CD4-positive, alpha-beta T cell treated with Interleukin-6 for 4 hours (primary cell): ENCODE measurements around the gene SPAG7.
A peak's percentile ranks its signal among the peaks of the same experiment; 100 is the strongest.

Source experiments
- DNase-seq: peaks from one replicate; pipeline ENCODE4 v3.0.0-alpha.2; 2020; ENCODE audit warnings: mixed read lengths

Gene SPAG7

DNA sequence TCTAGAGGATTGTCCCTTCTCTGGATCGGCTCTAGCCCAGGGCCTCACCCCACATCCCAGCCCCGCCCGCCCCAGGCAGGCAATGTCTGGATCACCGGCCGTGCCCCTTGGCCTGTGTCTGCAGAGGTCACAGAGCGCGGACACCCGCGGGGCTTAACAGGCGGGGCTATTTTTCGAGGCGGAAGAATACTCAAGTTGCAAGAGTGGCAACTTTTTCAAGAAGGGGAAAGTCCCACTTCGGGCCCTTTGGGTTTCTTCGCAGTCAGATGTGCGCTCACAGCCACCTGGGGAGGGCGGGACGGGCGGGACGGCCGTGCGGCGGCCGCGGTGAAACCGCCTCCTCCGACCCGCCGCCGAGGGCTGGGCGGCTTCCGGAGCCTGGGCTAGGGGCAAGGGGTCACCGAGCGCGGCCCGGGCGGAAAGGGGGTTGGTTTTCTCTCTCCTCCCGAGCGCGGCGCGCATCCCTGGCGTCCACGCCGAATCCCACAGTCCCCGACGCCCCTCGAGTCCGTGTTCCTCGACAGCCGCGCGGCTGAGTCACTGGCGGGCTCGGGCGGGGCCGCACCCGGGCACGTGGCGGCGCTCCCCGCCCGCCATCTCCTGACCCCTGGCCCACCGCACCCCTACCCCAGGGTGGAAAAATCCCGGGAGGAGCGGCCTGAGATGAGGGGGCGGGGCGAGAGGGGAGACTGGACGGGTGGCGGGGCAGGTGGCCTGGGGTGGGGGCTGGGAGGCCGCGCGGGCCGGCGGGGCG, 18.1 kb downstream of the SPAG7 start:
- DNase-seq = peak; percentile 77

DNA sequence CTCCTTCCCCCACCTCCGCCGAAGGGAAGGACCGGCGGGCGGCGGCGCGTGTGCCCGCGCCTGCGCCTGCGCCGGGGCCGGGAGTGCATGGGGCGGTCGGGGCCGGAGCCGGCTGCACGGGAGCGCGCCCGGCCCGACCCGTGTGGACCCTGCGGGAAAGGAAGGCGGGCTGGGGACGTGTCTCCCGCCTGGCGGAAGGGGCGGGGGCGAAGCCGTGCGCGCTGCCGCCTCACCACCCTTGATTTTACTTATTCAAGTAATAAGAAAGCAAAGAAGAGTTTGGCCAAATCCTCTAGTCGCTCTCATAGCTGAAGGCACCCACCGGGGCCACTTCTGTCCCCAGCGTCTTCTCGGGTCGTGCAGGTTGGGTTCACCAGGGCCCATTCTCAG, 18.7 kb downstream of the SPAG7 start:
- peak; percentile 79 for DNase-seq

GRCh38 chr17:4948166-4948930, 19.3 kb downstream of the SPAG7 start, which contains the start of gene PFN1:
PFN1 (minus strand) TSS chr17:4948530; CDS start chr17:4948394, 136 bp downstream.
- DNase-seq = peak; percentile 96

DNA sequence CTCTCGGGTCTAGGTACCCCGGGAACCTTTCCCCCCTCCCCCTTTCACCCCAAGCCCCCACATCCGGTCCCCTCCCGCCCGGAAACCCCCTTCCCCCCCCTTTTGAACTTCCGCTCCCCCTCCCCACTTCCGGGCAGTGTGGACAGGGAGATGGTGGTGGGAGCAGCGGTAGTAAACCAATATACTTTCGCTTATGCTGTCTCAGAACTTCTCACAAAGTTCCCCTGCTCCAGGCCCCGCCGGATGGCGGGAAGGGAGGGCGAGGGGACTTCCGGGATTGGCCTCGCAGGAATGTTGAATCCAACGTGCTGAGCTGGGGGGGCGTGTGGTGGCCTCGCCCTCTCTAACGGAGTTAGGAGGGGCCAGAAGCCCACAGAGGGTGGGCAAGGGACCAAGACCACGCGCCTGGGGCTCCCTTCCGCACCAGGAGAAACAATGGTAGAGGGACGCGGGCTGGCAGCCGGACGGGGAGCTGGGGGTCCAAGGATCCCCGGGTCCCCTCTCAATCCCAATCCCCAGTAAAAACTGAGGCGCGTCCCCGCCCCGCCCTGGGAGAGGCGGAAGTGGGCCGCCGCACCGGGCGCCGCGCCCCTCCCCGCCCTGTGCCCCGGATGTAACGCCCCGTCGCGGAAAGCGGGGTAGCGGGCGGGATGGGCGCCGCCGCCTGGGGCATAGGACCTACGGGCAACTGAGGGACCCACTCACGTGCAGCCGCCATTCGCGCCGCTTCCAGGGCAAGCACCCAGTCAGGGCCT, 20.0 kb downstream of the SPAG7 start:
- DNase-seq = peak; percentile 77

GRCh38 chr17:4947010-4947410, 20.6 kb downstream of the SPAG7 start:
- no peak for DNase-seq

- DNase-seq = no peak
These were observed 21.2 kb downstream of the SPAG7 start for GRCh38 chr17:4946312-4946976.

DNA sequence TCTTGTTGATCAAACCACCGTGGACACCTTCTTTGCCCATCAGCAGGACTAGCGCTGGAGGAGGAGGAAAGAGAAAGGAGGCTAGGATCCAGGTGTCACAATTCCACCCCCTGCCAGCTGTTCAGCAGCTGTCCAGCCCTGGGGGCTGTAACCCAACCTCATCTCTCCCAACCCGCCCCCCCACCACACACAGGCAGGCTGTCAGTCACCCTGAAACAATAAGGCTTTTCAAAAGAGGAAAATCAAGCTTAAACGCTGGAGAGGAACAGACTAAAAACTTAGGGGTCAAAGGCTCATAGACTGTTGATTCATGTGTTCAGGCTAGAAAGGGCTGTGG, 21.7 kb downstream of the SPAG7 start:
- no peak for DNase-seq

GRCh38 chr17:4945176-4945943, 22.3 kb downstream of the SPAG7 start:
- DNase-seq = peak; percentile 86

GRCh38 chr17:4944554-4945175, 23.0 kb downstream of the SPAG7 start:
- peak; percentile 13 for DNase-seq

- DNase-seq = peak; percentile 69
These were observed 23.5 kb downstream of the SPAG7 start for GRCh38 chr17:4944163-4944553.

DNA sequence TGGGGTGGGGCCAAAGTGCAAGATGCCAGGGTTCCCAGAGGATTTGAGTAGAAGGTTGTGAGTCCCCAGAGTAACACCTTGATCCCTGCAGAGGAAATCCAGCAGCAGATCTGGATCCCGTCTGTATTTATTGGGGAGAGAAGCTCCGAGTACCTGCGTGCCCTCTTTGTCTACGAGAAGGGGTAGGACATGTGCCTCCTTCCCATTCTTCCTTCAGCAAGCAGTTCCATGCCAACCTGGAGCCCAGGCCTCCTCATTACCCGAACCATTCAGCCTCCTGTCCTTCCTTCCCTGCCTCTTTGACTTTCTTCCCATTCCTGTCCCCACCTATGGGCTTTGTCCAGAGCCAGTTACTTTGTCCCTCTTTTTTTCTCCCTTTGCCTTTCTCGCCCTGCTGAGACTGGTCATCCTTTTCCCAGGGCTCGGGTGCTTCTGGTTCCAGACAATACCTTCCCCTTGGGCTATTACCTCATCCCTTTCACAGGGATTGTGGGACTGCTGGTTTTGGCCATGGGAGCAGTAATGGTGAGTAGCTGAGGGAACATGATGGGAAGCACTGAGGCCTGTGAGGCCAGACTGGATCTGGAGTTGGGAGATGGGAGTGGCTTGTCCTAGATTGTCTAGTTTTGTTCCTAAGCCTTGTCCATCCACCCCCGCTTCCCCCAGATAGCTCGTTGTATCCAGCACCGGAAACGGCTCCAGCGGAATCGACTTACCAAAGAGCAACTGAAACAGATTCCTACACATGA, 24.7 kb downstream of the SPAG7 start:
- no peak for DNase-seq

DNA sequence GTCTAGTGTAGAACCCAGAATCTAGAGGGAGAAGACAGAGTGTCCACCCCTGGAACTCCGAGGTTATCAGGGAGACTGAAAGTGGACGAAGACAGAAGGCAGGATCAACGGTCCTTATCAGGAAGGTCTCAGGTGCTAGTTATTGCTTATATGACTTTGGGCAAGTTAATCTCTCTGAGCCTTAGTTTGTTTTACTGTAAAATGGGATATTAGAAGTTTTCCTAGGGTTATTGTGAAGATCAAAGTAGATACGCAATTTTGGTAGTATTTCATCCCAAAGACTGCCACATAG, 26.4 kb downstream of the SPAG7 start:
- DNase-seq = no peak

- peak; percentile 64 for DNase-seq
These were observed 26.9 kb downstream of the SPAG7 start for GRCh38 chr17:4940555-4941318.

DNA sequence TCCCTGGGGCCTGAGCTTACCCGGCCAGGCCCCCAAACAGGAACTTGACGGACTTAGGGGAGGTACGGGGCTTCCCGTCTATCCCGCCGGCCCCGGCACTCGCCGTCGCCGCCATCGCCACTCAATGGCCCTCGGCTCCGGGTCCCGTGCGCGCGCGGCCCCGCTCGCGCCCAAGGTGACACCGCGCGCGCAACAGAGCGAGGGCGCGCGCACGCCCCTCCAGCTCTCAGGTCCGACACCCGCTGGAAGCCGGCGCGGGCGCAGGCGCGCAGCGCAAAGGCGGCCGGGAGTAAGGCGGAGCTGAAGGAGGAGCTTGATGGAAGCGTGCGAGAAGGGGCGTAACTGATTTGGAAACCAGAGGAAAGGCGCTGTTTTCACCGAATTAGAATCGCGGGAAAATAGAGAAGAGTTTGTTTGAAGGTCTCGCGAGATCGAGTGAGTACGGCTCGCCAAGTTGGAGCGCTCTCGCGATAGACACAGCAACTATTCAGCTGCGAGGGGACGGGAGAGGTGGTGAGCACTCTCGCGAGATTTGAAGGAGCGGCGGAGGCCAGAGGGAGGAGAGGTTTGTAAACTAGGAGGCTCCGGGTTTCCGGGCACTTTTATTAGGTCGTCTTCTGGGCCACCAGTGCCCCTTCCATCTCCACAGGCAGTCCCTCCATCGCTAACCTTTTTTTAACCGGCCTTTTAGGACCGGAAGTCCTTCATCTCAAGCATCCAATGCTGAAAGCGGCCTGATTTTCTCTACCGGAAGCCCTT, 27.6 kb downstream of the SPAG7 start, which contains the start of the genes RNF167 and SLC25A11:
Gene RNF167 (plus strand): TSS at position 473 of the 759 bp plus-strand sequence. CDS start 642 bp downstream, outside the sequence.
Gene SLC25A11 (minus strand): TSS at position 251 of the 759 bp plus-strand sequence. CDS start 136 bp downstream, at position 115.
- peak; percentile 95 for DNase-seq

DNA sequence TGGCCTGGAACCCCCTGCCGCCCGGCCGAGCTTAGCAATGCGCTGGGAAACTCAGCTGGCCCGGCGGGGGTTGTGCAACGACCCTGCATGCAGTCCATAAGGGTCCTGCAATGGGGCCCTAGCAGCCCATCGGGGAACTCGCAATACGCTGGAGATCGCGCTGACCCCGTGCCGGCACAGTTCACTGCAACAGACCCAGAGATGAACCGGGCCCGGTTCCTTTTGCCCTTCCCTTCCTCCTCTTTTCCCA, 28.1 kb downstream of the SPAG7 start:
- no peak for DNase-seq

DNA sequence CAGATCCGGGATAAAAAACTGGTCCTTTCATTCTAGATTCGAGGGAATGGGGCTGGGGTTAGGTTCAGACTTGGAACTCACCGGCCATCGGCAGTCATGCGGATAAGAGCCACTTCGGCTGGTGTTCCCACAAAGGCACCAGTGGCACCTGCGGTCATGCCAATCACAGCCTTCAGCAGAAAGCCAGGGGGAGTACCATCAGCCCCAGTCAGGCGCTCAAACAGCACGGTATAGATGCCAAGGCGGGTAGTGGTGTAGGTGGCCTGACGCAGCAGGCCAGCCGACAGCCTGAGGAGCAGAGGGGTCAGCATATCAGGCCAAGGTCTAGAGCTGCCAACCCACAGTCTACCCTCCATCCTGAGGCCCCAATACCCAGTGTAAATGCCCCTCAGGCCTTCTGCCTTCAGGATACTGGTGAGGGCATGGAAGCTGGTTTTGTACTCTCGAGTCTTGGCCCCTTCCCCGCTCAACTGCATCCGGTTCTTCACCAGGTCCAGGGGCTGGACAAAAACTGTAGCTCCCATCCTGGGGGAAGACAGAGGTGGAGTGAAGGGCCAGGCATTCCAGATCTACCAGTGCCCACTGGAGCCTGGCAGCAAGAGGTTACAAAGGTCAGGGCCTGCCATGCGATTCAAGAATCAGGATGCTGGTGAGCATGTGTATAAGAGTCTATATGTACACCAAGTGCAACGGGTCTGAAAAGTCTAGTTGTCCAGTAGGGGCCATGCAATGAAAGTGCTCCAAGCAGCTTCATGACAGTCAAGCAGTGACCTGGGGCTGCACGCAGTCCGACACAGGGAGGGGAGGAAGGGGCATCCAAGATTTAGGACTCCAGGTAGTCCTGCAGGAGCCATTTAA, 28.7 kb downstream of the SPAG7 start:
- no peak for DNase-seq

GRCh38 chr17:4938069-4938491, 29.5 kb downstream of the SPAG7 start:
- no peak for DNase-seq

- no peak for DNase-seq
These were observed 30.1 kb downstream of the SPAG7 start for GRCh38 chr17:4937553-4937952.

- DNase-seq = no peak
These were observed 31.2 kb downstream of the SPAG7 start for GRCh38 chr17:4936436-4936835.
